Activated naive CD4-positive, alpha-beta T cell treated with anti-CD3 and anti-CD28 coated beads, Interleukin-2, amount 50 U/mL, for 16 hours (primary cell): ENCODE measurements around the gene PATE1.

Source experiments
- DNase-seq: peaks from one replicate; pipeline ENCODE4 v3.0.0-alpha.2; 2020

PATE1 gene

GRCh38 chr11:125797641-125798040 lies 51.6 kb downstream of the PATE1 start:
- DNase-seq, result no peak
